B cell (primary cell): Measurements from ENCODE around the gene SREK1. TPM values are rescaled to one million over a fixed set of nuclear protein-coding genes. Genes with fewer than 3 reads are reported as not detected.

Source experiments
- ATAC-seq: fragments of 200-7000 bp; cut with Tn5 transposase; one replicate; pipeline ENCODE4 v1.10.0; 2021; ENCODE audit warnings: low read depth, mild to moderate bottlenecking, moderate number of reproducible peaks, moderate library complexity
- CTCF ChIA-PET: fragments of 350-600 bp; sonication (Branson Sonifier 250); formaldehyde crosslinking; loops from one replicate; lab custom pipeline; 2021; ENCODE audit warnings: antibody characterized with exemption, inconsistent platforms; lab: Charles Lee
- POLR2A ChIA-PET: fragments of 350-600 bp; sonication (Branson Sonifier 250); formaldehyde crosslinking; loops from one replicate; lab custom pipeline; 2021; ENCODE audit warnings: antibody characterized with exemption; lab: Charles Lee
- DNase-seq: peaks from one replicate; pipeline ENCODE4 v3.0.0; 2013
- H2AFZ ChIP-seq: 2 replicates; pipeline ENCODE4 v1.6.1; 2012; ENCODE audit warnings: mild to moderate bottlenecking, low read depth, low read length; ENCODE audit not compliant: insufficient read depth, poor library complexity, severe bottlenecking
- H3K27ac ChIP-seq, 2 donors: 1 replicate in 1 of 2; 2 replicates in 1 of 2; pipeline ENCODE4 v1.5.1; 2012 to 2013; ENCODE audit warnings: low read length in 2 of 2, mild to moderate bottlenecking in 2 of 2, moderate library complexity in 1 of 2
- H3K27me3 ChIP-seq, 4 experiments: fragments of 200-600 bp in 1 of 4; sonication (generic) in 1 of 4; replicated peaks in 1 of 4; 1 replicate in 2 of 4; 2 replicates in 2 of 4; pipeline versions ENCODE4 v1.6.1 to v1.7.0; 2013 to 2016; ENCODE audit warnings: low read length in 3 of 4, mild to moderate bottlenecking in 2 of 4, mixed read lengths in 1 of 4, moderate library complexity in 1 of 4; ENCODE audit not compliant: insufficient read depth in 4 of 4, control insufficient read depth in 3 of 4; ENCODE audit errors: control extremely low read depth in 1 of 4
- H3K36me3 ChIP-seq, 2 experiments: replicated peaks in 1 of 2; 1 replicate in 1 of 2; 2 replicates in 1 of 2; pipeline versions ENCODE4 v1.6.1 to v1.7.1; 2013; ENCODE audit warnings: low read length in 1 of 2; ENCODE audit not compliant: insufficient read depth in 2 of 2, control insufficient read depth in 1 of 2; ENCODE audit errors: control extremely low read depth in 1 of 2, extremely low read depth in 1 of 2
- H3K4me1 ChIP-seq, 2 donors: fragments of 200-600 bp in 1 of 2; sonication (generic) in 1 of 2; 1 replicate in 1 of 2; 2 replicates in 1 of 2; pipeline versions ENCODE4 v1.5.1 to v1.6.1; 2013 to 2017; ENCODE audit warnings: low read length in 2 of 2; ENCODE audit not compliant: control insufficient read depth in 2 of 2, insufficient read depth in 2 of 2
- H3K4me2 ChIP-seq: replicated peaks from 2 replicates; pipeline ENCODE3; 2012; ENCODE audit warnings: mild to moderate bottlenecking, low read depth, low read length; ENCODE audit not compliant: poor library complexity, severe bottlenecking
- H3K4me3 ChIP-seq, 5 experiments: fragments of 200-600 bp in 1 of 5; sonication (generic) in 1 of 5; 1 replicate in 3 of 5; 2 replicates in 2 of 5; pipeline versions ENCODE4 v1.5.1 to v1.7.0; 2011 to 2016; ENCODE audit warnings: low read length in 4 of 5, mild to moderate bottlenecking in 4 of 5, low read depth in 2 of 5, control low read depth in 1 of 5, moderate library complexity in 1 of 5; ENCODE audit not compliant: insufficient read depth in 1 of 5; ENCODE audit errors: control extremely low read depth in 1 of 5, extremely low read depth in 1 of 5
- H3K79me2 ChIP-seq: fragments of 200-600 bp; sonication (generic); one replicate; pipeline ENCODE4 v1.6.0; 2016; ENCODE audit warnings: low read length; ENCODE audit not compliant: control insufficient read depth, insufficient read depth
- H3K9ac ChIP-seq: fragments of 200-600 bp; sonication (generic); 2 replicates; pipeline ENCODE4 v1.6.1; 2017; ENCODE audit warnings: mild to moderate bottlenecking, low read length, moderate library complexity
- H3K9me3 ChIP-seq, 3 donors: one replicate each; pipeline versions ENCODE4 v1.6.1 to v1.7.1; 2013; ENCODE audit warnings: low read length in 2 of 3; ENCODE audit not compliant: control insufficient read depth in 2 of 3, insufficient read depth in 1 of 3; ENCODE audit errors: control extremely low read depth in 1 of 3
- H4K20me1 ChIP-seq: 2 replicates; pipeline ENCODE4 v1.6.0; 2012; ENCODE audit warnings: mild to moderate bottlenecking, low read length; ENCODE audit not compliant: insufficient read depth, control insufficient read depth, poor library complexity, severe bottlenecking
- H3K27ac Mint-ChIP-seq: one replicate; pipeline ENCODE4 v1.8.0; 2021; ENCODE audit warnings: mixed read lengths
- H3K27me3 Mint-ChIP-seq: one replicate; pipeline ENCODE4 v1.8.0; 2021; ENCODE audit warnings: mixed read lengths
- H3K4me1 Mint-ChIP-seq: one replicate; pipeline ENCODE4 v1.8.0; 2021; ENCODE audit warnings: mixed read lengths
- H3K4me3 Mint-ChIP-seq: one replicate; pipeline ENCODE4 v1.8.0; 2021; ENCODE audit warnings: mixed read lengths
- H3K9me3 Mint-ChIP-seq: one replicate; pipeline ENCODE4 v1.8.0; 2022; ENCODE audit warnings: mixed read lengths; ENCODE audit not compliant: insufficient read depth
- EZH2 ChIP-seq: IDR thresholded peaks from 2 replicates; pipeline ENCODE4 v1.6.1; 2012; ENCODE audit warnings: borderline replicate concordance, low read depth, mild to moderate bottlenecking, moderate library complexity, low read length; ENCODE audit not compliant: insufficient read depth, poor library complexity, severe bottlenecking
- WGBS: methylation state at CpG from one replicate; pipeline ENCODE4 v1.1.5; 2013; ENCODE audit warnings: missing lambda C conversion rate; ENCODE audit not compliant: insufficient coverage; 5-methylcytosine and 5-hydroxymethylcytosine counted together
- intact Hi-C: fragments of 100-400 bp; cut with micrococcal nuclease; formaldehyde crosslinking; loops from one replicate; pipeline ENCODE4 v1.10.0; 2022
- polyA plus RNA-seq: library from polyadenylated mRNA; depleted of rRNA; stranded (reverse); fragments of >200 nt; gene quantifications from 2 replicates; pipeline ENCODE4 v1.2.3, GENCODE V29; 2012
- total RNA-seq, 2 donors: library from RNA; stranded (reverse); fragments of 120-200 nt in 1 of 2; gene quantifications; 1 replicate in 1 of 2; 2 replicates in 1 of 2; pipeline versions ENCODE4 v1.2.3 to v1.2.4, GENCODE V29; 2013 to 2022
- TF ChIP-seq, protein P1 (sequence below): fragments of 200-600 bp; IDR thresholded peaks from one replicate; pipeline ENCODE4 v1.8.0; 2022; ENCODE audit warnings: antibody characterized with exemption, mild to moderate bottlenecking

SREK1 gene
- total and polyA plus RNA-seq, 2 donors (not counting 1 experiment from before 2014, with no cell fraction given) = 24.1 to 117 TPM

DNA sequence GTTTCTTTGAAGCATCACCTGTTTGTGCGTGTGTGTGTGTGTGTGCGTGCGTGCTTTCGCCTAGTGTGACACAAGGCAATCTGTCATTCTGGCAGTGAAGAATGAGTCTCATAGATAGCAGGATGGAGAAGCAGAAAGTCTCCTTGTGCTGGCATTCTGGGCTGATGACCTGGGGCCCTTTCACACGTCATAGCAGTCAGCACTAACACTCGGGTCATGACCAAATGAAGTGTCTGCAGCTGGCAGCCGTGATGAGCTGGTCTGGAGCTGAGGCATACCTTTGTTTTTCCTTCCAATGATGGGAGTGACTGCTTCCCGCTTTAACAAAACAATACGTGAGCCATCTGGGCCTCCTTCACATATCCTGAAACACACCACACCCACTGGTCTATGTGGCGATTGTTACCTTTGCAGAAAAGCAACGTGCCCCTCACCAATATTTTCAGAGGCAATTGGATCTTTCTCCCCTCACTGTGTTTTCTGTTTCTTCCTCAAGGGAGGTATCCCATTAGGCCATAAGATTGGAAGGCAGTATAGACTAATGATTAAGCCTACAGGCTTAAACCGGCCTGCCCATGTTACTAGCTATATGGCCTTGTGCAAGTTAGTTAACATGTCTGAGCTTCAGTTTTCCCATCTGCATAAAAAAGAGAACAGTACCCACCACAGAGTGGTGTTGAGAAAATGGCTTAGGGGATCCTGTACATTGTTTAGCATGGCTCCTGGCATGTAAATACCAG lies 88.8 kb downstream of the SREK1 start:
- intact Hi-C loops = no loop called here
- Histone ChIP-seq H2AFZ (no peak overlapping the region), H3K27ac (no peak overlapping the region), H3K4me3 (no peak overlapping the region), H3K4me2 (no peak overlapping the region), H3K36me3 (no peaks in the 10 kb centered on the region), H3K9ac (no peak overlapping the region), H3K4me1 (no peaks in the 10 kb centered on the region), H3K79me2 (no peaks in the 10 kb centered on the region), H3K27me3 (no peaks in the 10 kb centered on the region), H3K9me3 (peaks cover 0 to 3% (median 0%) of the 10 kb centered on the region in 3 donors), H4K20me1 (no peaks in the 10 kb centered on the region)
- ATAC-seq (no peak), DNase-seq (no peak)
- Mint-ChIP-seq H3K27ac (no peak overlapping the region), H3K4me3 (no peak overlapping the region), H3K27me3 (peaks cover 7% of the 10 kb centered on the region), H3K9me3 (no peaks in the 10 kb centered on the region), H3K4me1 (no peaks in the 10 kb centered on the region)
- 92% methylated on average over 11 of the region's 12 CpGs for WGBS
- POLR2A ChIA-PET = interaction anchor here (0.6 kb wide), 1 partner anchor 294 kb away, joined by 3 read pairs; no protein-coding TSS in a partner anchor
- CTCF ChIA-PET = no interaction called here
- TF ChIP-seq, protein P1, sequence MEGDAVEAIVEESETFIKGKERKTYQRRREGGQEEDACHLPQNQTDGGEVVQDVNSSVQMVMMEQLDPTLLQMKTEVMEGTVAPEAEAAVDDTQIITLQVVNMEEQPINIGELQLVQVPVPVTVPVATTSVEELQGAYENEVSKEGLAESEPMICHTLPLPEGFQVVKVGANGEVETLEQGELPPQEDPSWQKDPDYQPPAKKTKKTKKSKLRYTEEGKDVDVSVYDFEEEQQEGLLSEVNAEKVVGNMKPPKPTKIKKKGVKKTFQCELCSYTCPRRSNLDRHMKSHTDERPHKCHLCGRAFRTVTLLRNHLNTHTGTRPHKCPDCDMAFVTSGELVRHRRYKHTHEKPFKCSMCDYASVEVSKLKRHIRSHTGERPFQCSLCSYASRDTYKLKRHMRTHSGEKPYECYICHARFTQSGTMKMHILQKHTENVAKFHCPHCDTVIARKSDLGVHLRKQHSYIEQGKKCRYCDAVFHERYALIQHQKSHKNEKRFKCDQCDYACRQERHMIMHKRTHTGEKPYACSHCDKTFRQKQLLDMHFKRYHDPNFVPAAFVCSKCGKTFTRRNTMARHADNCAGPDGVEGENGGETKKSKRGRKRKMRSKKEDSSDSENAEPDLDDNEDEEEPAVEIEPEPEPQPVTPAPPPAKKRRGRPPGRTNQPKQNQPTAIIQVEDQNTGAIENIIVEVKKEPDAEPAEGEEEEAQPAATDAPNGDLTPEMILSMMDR = no peak
- TF ChIP-seq EZH2 = no peak

Other genes starting within 250 kb of the SREK1 start
- gene ERBIN, start 217.7 kb upstream of the SREK1 start, total RNA-seq = 106 and 119 TPM in 2 replicates
- gene ERBIN, start 217.7 kb upstream of the SREK1 start, polyA plus RNA-seq = 27.7 and 43.1 TPM in 2 replicates